GM23338 (cell line): ENCODE measurements around the gene KCNJ8. TPM values are rescaled to one million over a fixed set of nuclear protein-coding genes. Genes with fewer than 3 reads are reported as not detected.

Source experiments
- ATAC-seq: fragments of 200-7000 bp; cut with Tn5 transposase; 3 replicates; pipeline ENCODE4 v1.9.1; 2020
- DNase-seq: peaks from one replicate; pipeline ENCODE4 v3.0.0-alpha.2; 2015; ENCODE audit warnings: low spot score
- H2AFZ ChIP-seq: fragments of 200-600 bp; sonication (generic); 2 replicates; pipeline ENCODE4 v1.8.0; 2016; ENCODE audit warnings: antibody characterized with exemption, mild to moderate bottlenecking, moderate library complexity
- H3F3A ChIP-seq: fragments of 200-600 bp; sonication (generic); replicated peaks from 2 replicates; pipeline ENCODE4 v1.8.0; 2017; ENCODE audit warnings: antibody characterized with exemption, mixed run types, low read depth
- H3K27ac ChIP-seq: fragments of 200-600 bp; sonication (generic); 2 replicates; pipeline ENCODE4 v1.6.1; 2016; ENCODE audit warnings: low read depth
- H3K27me3 ChIP-seq: fragments of 200-600 bp; sonication (generic); 2 replicates; pipeline ENCODE4 v1.8.0; 2016; ENCODE audit warnings: mild to moderate bottlenecking, mixed run types, moderate library complexity; ENCODE audit not compliant: insufficient read depth
- H3K36me3 ChIP-seq: fragments of 200-600 bp; sonication (generic); 2 replicates; pipeline ENCODE4 v1.8.0; 2016; ENCODE audit warnings: mild to moderate bottlenecking; ENCODE audit not compliant: insufficient read depth
- H3K4me1 ChIP-seq: fragments of 200-600 bp; sonication (generic); 2 replicates; pipeline ENCODE4 v1.8.0; 2016; ENCODE audit warnings: mild to moderate bottlenecking, moderate library complexity; ENCODE audit not compliant: insufficient read depth
- H3K4me2 ChIP-seq: fragments of 200-600 bp; sonication (generic); 2 replicates; pipeline ENCODE4 v1.7.1; 2017; ENCODE audit warnings: mixed run types
- H3K4me3 ChIP-seq: fragments of 200-600 bp; sonication (generic); 2 replicates; pipeline ENCODE4 v1.6.1; 2016; ENCODE audit warnings: mixed run types
- H3K79me2 ChIP-seq: fragments of 200-600 bp; sonication (generic); replicated peaks from 2 replicates; pipeline ENCODE4 v1.8.0; 2017; ENCODE audit warnings: mild to moderate bottlenecking; ENCODE audit not compliant: insufficient read depth
- H3K9me2 ChIP-seq: fragments of 200-600 bp; sonication (generic); 2 replicates; pipeline ENCODE4 v1.8.0; 2017; ENCODE audit not compliant: insufficient read depth
- H4K20me1 ChIP-seq: fragments of 200-600 bp; sonication (generic); replicated peaks from 2 replicates; pipeline ENCODE4 v1.8.0; 2017; ENCODE audit warnings: mild to moderate bottlenecking; ENCODE audit not compliant: insufficient read depth
- H3K27ac Mint-ChIP-seq: 2 replicates; pipeline ENCODE4 v1.8.0; 2020; ENCODE audit warnings: inconsistent platforms, mild to moderate bottlenecking, moderate library complexity, mixed read lengths
- H3K27me3 Mint-ChIP-seq: 3 replicates; pipeline ENCODE4 v1.8.0; 2022; ENCODE audit warnings: low read depth, mild to moderate bottlenecking, moderate library complexity, mixed read lengths, inconsistent platforms; ENCODE audit not compliant: insufficient read depth, poor library complexity
- H3K36me3 Mint-ChIP-seq: 3 replicates; pipeline ENCODE4 v1.8.0; 2021; ENCODE audit warnings: low read depth, mild to moderate bottlenecking, inconsistent platforms, moderate library complexity, mixed read lengths
- H3K4me1 Mint-ChIP-seq: 3 replicates; pipeline ENCODE4 v1.8.0; 2020; ENCODE audit warnings: mild to moderate bottlenecking, inconsistent platforms, mixed read lengths
- H3K4me3 Mint-ChIP-seq: 3 replicates; pipeline ENCODE4 v1.8.0; 2021; ENCODE audit warnings: moderate library complexity, mild to moderate bottlenecking, inconsistent platforms, mixed read lengths
- H3K9me3 Mint-ChIP-seq: 3 replicates; pipeline ENCODE4 v1.8.0; 2020; ENCODE audit warnings: moderate library complexity, mild to moderate bottlenecking, inconsistent platforms, mixed read lengths
- CREB1 ChIP-seq: fragments of 250-450 bp; sonication (Bioruptor Pico); IDR thresholded peaks from 2 replicates; pipeline ENCODE4 v1.5.0; 2020; ENCODE audit warnings: low read depth, mild to moderate bottlenecking, moderate library complexity
- CTCF ChIP-seq, 2 experiments: fragments of 200-600 bp in 1 of 2; sonication (generic) in 1 of 2; conservative IDR thresholded peaks; 2 replicates each; pipeline versions ENCODE4 v1.5.1 to v1.6.1; 2016 to 2017; ENCODE audit warnings: antibody characterized with exemption in 2 of 2, low read depth in 2 of 2, mild to moderate bottlenecking in 2 of 2, moderate library complexity in 1 of 2
- EZH2 ChIP-seq: fragments of 200-600 bp; sonication (generic); IDR thresholded peaks from one replicate; pipeline ENCODE4 v1.8.0; 2017; ENCODE audit warnings: antibody characterized with exemption, mild to moderate bottlenecking, low read depth; ENCODE audit not compliant: unreplicated experiment
- EZH2phosphoT487 ChIP-seq: fragments of 200-600 bp; sonication (generic); IDR thresholded peaks from one replicate; pipeline ENCODE4 v1.8.1; 2018; ENCODE audit warnings: antibody characterized with exemption; ENCODE audit not compliant: unreplicated experiment
- JUNB ChIP-seq: IDR thresholded peaks from one replicate; pipeline ENCODE4 v1.6.1; 2016; ENCODE audit warnings: antibody characterized with exemption; ENCODE audit not compliant: unreplicated experiment
- NANOG ChIP-seq: IDR thresholded peaks from 2 replicates; pipeline ENCODE4 v1.6.1; 2016; ENCODE audit warnings: antibody characterized with exemption, borderline replicate concordance
- POLR2AphosphoS5 ChIP-seq: IDR thresholded peaks from 2 replicates; pipeline ENCODE4 v1.6.1; 2016; ENCODE audit warnings: antibody characterized with exemption, low read depth
- REST ChIP-seq: IDR thresholded peaks from one replicate; pipeline ENCODE4 v1.6.1; 2018; ENCODE audit warnings: antibody characterized with exemption; ENCODE audit not compliant: unreplicated experiment
- STAT1 ChIP-seq: IDR thresholded peaks from one replicate; pipeline ENCODE4 v1.6.1; 2016; ENCODE audit warnings: antibody characterized with exemption; ENCODE audit not compliant: unreplicated experiment
- ZNF114 ChIP-seq: fragments of 250-450 bp; sonication (Bioruptor Pico); IDR thresholded peaks from 2 replicates; pipeline ENCODE4 v1.5.0; 2020; ENCODE audit warnings: mild to moderate bottlenecking, moderate library complexity
- ZNF462 ChIP-seq: fragments of 250-450 bp; sonication (Bioruptor Pico); IDR thresholded peaks from 2 replicates; pipeline ENCODE4 v1.5.0; 2020; ENCODE audit warnings: mild to moderate bottlenecking, moderate library complexity
- polyA plus RNA-seq: library from polyadenylated mRNA; unstranded; fragments of >200 nt; fragmentation: Nextera tagmentation; extraction: Ambion mirVana; gene quantifications from 2 replicates; pipeline ENCODE4 v1.2.1, GENCODE V29; 2016
- total RNA-seq: library from RNA; depleted of rRNA; stranded (reverse); fragments of >200 nt; shearing (Covaris generic); gene quantifications from 2 replicates; pipeline ENCODE4 v1.2.3, GENCODE V29; 2014

KCNJ8 gene
- total and polyA plus RNA-seq, 2 experiments from 2014 or later = 0.82 to 0.87 TPM

- TF ChIP-seq POLR2AphosphoS5 (no peak), NANOG (no peak), JUNB (no peak)
These were observed 3.2 kb downstream of the KCNJ8 start (continued) for GRCh38 chr12:21771311-21771710.

GRCh38 chr12:21769307-21769706 is 5.2 kb downstream of the KCNJ8 start:
- no peak overlapping the region for H3K27ac Mint-ChIP-seq
- no peak overlapping the region for H3K27ac ChIP-seq
- no peaks in the 10 kb centered on the region for H3K36me3 Mint-ChIP-seq
- no peak overlapping the region for H3K4me3 ChIP-seq
- TF ChIP-seq CREB1 (CRISPR knock-in tag) (no peak), STAT1 (no peak), CTCF (conservative IDR thresholded peaks at IDR 0.05; ENCODE audit: low read depth in 2 of 2) (no peak), REST (no peak), EZH2phosphoT487 (no peak), NANOG (no peak), ZNF114 (CRISPR knock-in tag) (no peak), JUNB (no peak), ZNF462 (CRISPR knock-in tag) (no peak), POLR2AphosphoS5 (no peak), EZH2 (no peak)
- ATAC-seq (no peak), DNase-seq (no peak)
- peaks cover 8% of the 10 kb centered on the region for H3K4me1 ChIP-seq
- peaks cover 3% of the 10 kb centered on the region for H3K27me3 Mint-ChIP-seq
- H3K4me2 ChIP-seq = no peak overlapping the region
- no peak overlapping the region for H2AFZ ChIP-seq
- no peaks in the 10 kb centered on the region for H3K9me3 Mint-ChIP-seq
- no peaks in the 10 kb centered on the region for H4K20me1 ChIP-seq
- no peaks in the 10 kb centered on the region for H3K79me2 ChIP-seq
- H3F3A ChIP-seq = no peaks in the 10 kb centered on the region
- peaks cover 5% of the 10 kb centered on the region; the same call in 1 of the 3 replicates for H3K4me1 Mint-ChIP-seq
- no peak overlapping the region for H3K4me3 Mint-ChIP-seq
- H3K36me3 ChIP-seq = no peaks in the 10 kb centered on the region
- H3K27me3 ChIP-seq = peaks cover 18% of the 10 kb centered on the region
- no peaks in the 10 kb centered on the region for H3K9me2 ChIP-seq
